H1 (cell line): Measurements from ENCODE around the gene ERVV-1. TPM values are rescaled to one million over a fixed set of nuclear protein-coding genes. Genes with fewer than 3 reads are reported as not detected.

Experiments used
- CTCF ChIA-PET: fragments of 300-600 bp; sonication (Branson Sonifier 250); formaldehyde crosslinking; loops from one replicate; lab custom pipeline; 2021; ENCODE audit not compliant: partially characterized antibody; lab: Charles Lee
- POLR2A ChIA-PET: fragments of 300-600 bp; sonication (Branson Sonifier 250); formaldehyde crosslinking; loops from one replicate; lab custom pipeline; 2021; ENCODE audit warnings: inconsistent platforms; ENCODE audit not compliant: partially characterized antibody; lab: Charles Lee
- DNase-seq, 2 experiments: peaks; one replicate each; pipeline versions ENCODE4 v3.0.0 to v3.0.0-alpha.2; 2010 to 2022; ENCODE audit warnings: low spot score in 2 of 2, low read depth in 1 of 2, mixed read lengths in 1 of 2
- FAIRE-seq: peaks from 2 replicates; lab custom pipeline; 2011; peaks lifted over from hg19 to GRCh38; lab: Jason Lieb, UNC
- H2AFZ ChIP-seq: 2 replicates; pipeline ENCODE4 v1.8.1; 2012; ENCODE audit warnings: low read length, inconsistent platforms
- H2AK5ac ChIP-seq: 2 replicates; pipeline ENCODE4 v1.6.1; 2013; ENCODE audit warnings: low read depth, low read length
- H2BK120ac ChIP-seq: replicated peaks from 2 replicates; pipeline ENCODE3; 2013; ENCODE audit warnings: low read depth, low read length, inconsistent platforms
- H2BK12ac ChIP-seq: 2 replicates; pipeline ENCODE4 v1.6.1; 2013; ENCODE audit warnings: low read depth, low read length
- H2BK15ac ChIP-seq: 2 replicates; pipeline ENCODE4 v1.6.1; 2013; ENCODE audit warnings: low read length
- H2BK20ac ChIP-seq: 2 replicates; pipeline ENCODE4 v1.6.1; 2013; ENCODE audit warnings: low read length
- H2BK5ac ChIP-seq: 2 replicates; pipeline ENCODE4 v1.6.1; 2013; ENCODE audit warnings: low read depth, low read length
- H3K14ac ChIP-seq: 2 replicates; pipeline ENCODE4 v1.6.1; 2013; ENCODE audit warnings: inconsistent platforms; ENCODE audit not compliant: insufficient read length
- H3K18ac ChIP-seq: 2 replicates; pipeline ENCODE4 v1.6.1; 2013; ENCODE audit warnings: low read length; ENCODE audit errors: extremely low read depth
- H3K23ac ChIP-seq: 2 replicates; pipeline ENCODE4 v1.6.1; 2013; ENCODE audit warnings: inconsistent platforms; ENCODE audit not compliant: insufficient read length
- H3K23me2 ChIP-seq: 2 replicates; pipeline ENCODE4 v1.6.1; 2013; ENCODE audit warnings: low read depth, low read length
- H3K27ac ChIP-seq: 2 replicates; pipeline ENCODE4 v1.6.1; 2011; ENCODE audit warnings: low read depth, low read length, inconsistent platforms
- H3K27me3 ChIP-seq, 4 experiments: replicated peaks in 1 of 4; 1 replicate in 1 of 4; 2 replicates in 3 of 4; pipeline versions ENCODE4 v1.6.1 to v1.8.1; 2011 to 2013; ENCODE audit warnings: low read length in 3 of 4, mild to moderate bottlenecking in 3 of 4, inconsistent platforms in 2 of 4, mixed read lengths in 2 of 4, moderate library complexity in 1 of 4; ENCODE audit not compliant: control insufficient read depth in 3 of 4, insufficient read depth in 3 of 4; ENCODE audit errors: extremely low read depth in 1 of 4
- H3K36me3 ChIP-seq, 4 experiments: 2 replicates each; pipeline versions ENCODE4 v1.6.1 to v1.8.1; 2011 to 2013; ENCODE audit warnings: mild to moderate bottlenecking in 4 of 4, low read length in 3 of 4, moderate library complexity in 2 of 4, control low read depth in 1 of 4, inconsistent platforms in 1 of 4; ENCODE audit not compliant: insufficient read depth in 4 of 4, control insufficient read depth in 2 of 4
- H3K4ac ChIP-seq: replicated peaks from 2 replicates; pipeline ENCODE3; 2013; ENCODE audit warnings: low read length, low read depth, mixed read lengths, inconsistent platforms; ENCODE audit not compliant: insufficient read length
- H3K4me1 ChIP-seq, 4 experiments: replicated peaks in 1 of 4; 1 replicate in 1 of 4; 2 replicates in 3 of 4; pipeline versions ENCODE4 v1.6.1 to v1.8.1; 2011 to 2013; ENCODE audit warnings: low read length in 3 of 4, inconsistent platforms in 2 of 4, mixed read lengths in 1 of 4; ENCODE audit not compliant: insufficient read depth in 4 of 4, control insufficient read depth in 3 of 4
- H3K4me2 ChIP-seq, 2 experiments: 2 replicates each; pipeline versions ENCODE4 v1.6.1 to v1.8.1; 2011 to 2013; ENCODE audit warnings: low read depth in 2 of 2, low read length in 2 of 2, control low read depth in 1 of 2, inconsistent platforms in 1 of 2, mild to moderate bottlenecking in 1 of 2; ENCODE audit not compliant: insufficient read depth in 1 of 2
- H3K4me3 ChIP-seq, 4 experiments: fragments of 200-600, 300-600 bp in 1 of 4; sonication (generic), shearing (Covaris generic), sonication (Bioruptor Twin) in 1 of 4; 2 replicates each; pipeline versions ENCODE4 v1.5.1 to v1.8.1; 2011 to 2016; ENCODE audit warnings: low read length in 4 of 4, low read depth in 3 of 4, control low read depth in 2 of 4, inconsistent platforms in 2 of 4, mild to moderate bottlenecking in 2 of 4, mixed read lengths in 1 of 4, moderate library complexity in 1 of 4; ENCODE audit not compliant: insufficient read depth in 2 of 4; ENCODE audit errors: extremely low read depth in 1 of 4
- H3K56ac ChIP-seq: replicated peaks from 2 replicates; pipeline ENCODE3; 2013; ENCODE audit warnings: low read depth, mild to moderate bottlenecking, mixed read lengths, low read length, inconsistent platforms; ENCODE audit not compliant: insufficient read length
- H3K79me1 ChIP-seq: 2 replicates; pipeline ENCODE4 v1.6.1; 2013; ENCODE audit warnings: low read depth, low read length, control low read depth
- H3K79me2 ChIP-seq, 2 experiments: 2 replicates each; pipeline versions ENCODE4 v1.6.1 to v1.8.1; 2012 to 2013; ENCODE audit warnings: low read length in 2 of 2, mild to moderate bottlenecking in 2 of 2, inconsistent platforms in 1 of 2; ENCODE audit not compliant: insufficient read depth in 2 of 2, control insufficient read depth in 1 of 2
- H3K9ac ChIP-seq, 4 experiments: replicated peaks in 1 of 4; 1 replicate in 1 of 4; 2 replicates in 3 of 4; pipeline versions ENCODE4 v1.6.1 to v1.8.1; 2011 to 2013; ENCODE audit warnings: low read depth in 3 of 4, low read length in 3 of 4, control low read depth in 2 of 4, mild to moderate bottlenecking in 2 of 4, moderate library complexity in 2 of 4, inconsistent platforms in 1 of 4; ENCODE audit errors: extremely low read depth in 1 of 4
- H3K9me3 ChIP-seq, 2 experiments: 2 replicates each; pipeline versions ENCODE4 v1.6.1 to v1.8.1; 2012 to 2013; ENCODE audit warnings: mild to moderate bottlenecking in 2 of 2, moderate library complexity in 2 of 2, control low read depth in 1 of 2, inconsistent platforms in 1 of 2, low read depth in 1 of 2, low read length in 1 of 2, mixed read lengths in 1 of 2; ENCODE audit not compliant: insufficient read depth in 2 of 2
- H4K20me1 ChIP-seq, 2 experiments: replicated peaks in 1 of 2; 2 replicates each; pipeline versions ENCODE3 to v1.8.1; 2011 to 2013; ENCODE audit warnings: inconsistent platforms in 2 of 2, low read length in 2 of 2, mild to moderate bottlenecking in 1 of 2; ENCODE audit not compliant: insufficient read depth in 2 of 2, control insufficient read depth in 1 of 2
- H4K5ac ChIP-seq: 2 replicates; pipeline ENCODE4 v1.6.1; 2013; ENCODE audit warnings: low read length, low read depth, mixed read lengths, inconsistent platforms; ENCODE audit not compliant: insufficient read length
- H4K8ac ChIP-seq: 2 replicates; pipeline ENCODE4 v1.8.0; 2013; ENCODE audit warnings: mild to moderate bottlenecking, moderate library complexity, low read length, inconsistent platforms; ENCODE audit not compliant: insufficient read depth; ENCODE audit errors: extremely low read depth
- H4K91ac ChIP-seq: replicated peaks from 2 replicates; pipeline ENCODE3; 2013; ENCODE audit warnings: low read length, mixed read lengths, inconsistent platforms; ENCODE audit not compliant: insufficient read length
- BACH1 ChIP-seq: IDR thresholded peaks from 2 replicates; pipeline ENCODE4 v1.6.1; 2012; ENCODE audit warnings: low read length, improper control_type of control experiment
- CEBPB ChIP-seq: IDR thresholded peaks from 2 replicates; pipeline ENCODE4 v1.6.1; 2012; ENCODE audit warnings: low read depth, low read length
- JUND ChIP-seq: IDR thresholded peaks from 2 replicates; pipeline ENCODE4 v1.6.1; 2011; ENCODE audit warnings: mild to moderate bottlenecking, improper control_type of control experiment, low read length
- KDM4A ChIP-seq: IDR thresholded peaks from one replicate; pipeline ENCODE4 v1.7.1; 2012; ENCODE audit warnings: low read depth, mild to moderate bottlenecking, moderate library complexity, low read length, inconsistent platforms; ENCODE audit not compliant: severe bottlenecking
- KDM5A ChIP-seq: fragments of 200-600 bp; IDR thresholded peaks from 2 replicates; pipeline ENCODE4 v1.7.1; 2012; ENCODE audit warnings: mild to moderate bottlenecking, low read length, inconsistent platforms, mixed read lengths
- RBBP5 ChIP-seq: IDR thresholded peaks from 2 replicates; pipeline ENCODE4 v1.7.1; 2012; ENCODE audit warnings: low read depth, mild to moderate bottlenecking, inconsistent platforms, low read length, moderate library complexity, borderline replicate concordance
- RNF2 ChIP-seq: fragments of 200-900, 300-1000 bp; sonication (generic); IDR thresholded peaks from 2 replicates; pipeline ENCODE4 v1.7.1; 2016; ENCODE audit warnings: borderline replicate concordance, low read depth, mild to moderate bottlenecking, antibody characterized with exemption, low read length; ENCODE audit not compliant: poor library complexity, severe bottlenecking; ENCODE audit errors: missing control alignments
- SAP30 ChIP-seq: fragments of 300-600 bp; sonication (generic); IDR thresholded peaks from 2 replicates; pipeline ENCODE4 v1.7.1; 2012; ENCODE audit warnings: low read length, moderate library complexity, mild to moderate bottlenecking, inconsistent platforms; ENCODE audit not compliant: insufficient read depth, insufficient replicate concordance
- SIN3A ChIP-seq, 2 experiments: IDR thresholded peaks in 1 of 2; conservative IDR thresholded peaks in 1 of 2; 2 replicates each; pipeline ENCODE4 v1.6.1; 2011 to 2012; ENCODE audit warnings: low read length in 2 of 2, improper control_type of control experiment in 1 of 2, low read depth in 1 of 2, mild to moderate bottlenecking in 1 of 2
- SP4 ChIP-seq: IDR thresholded peaks from 2 replicates; pipeline ENCODE4 v1.6.1; 2012; ENCODE audit warnings: low read length, inconsistent platforms
- TBP ChIP-seq: IDR thresholded peaks from 2 replicates; pipeline ENCODE4 v1.6.1; 2011; ENCODE audit warnings: low read depth, low read length, improper control_type of control experiment
- TCF12 ChIP-seq: IDR thresholded peaks from 2 replicates; pipeline ENCODE4 v1.6.1; 2011; ENCODE audit warnings: low read depth, mild to moderate bottlenecking, low read length
- WGBS, 2 experiments: shearing (Covaris generic) in 1 of 2; methylation state at CpG; one replicate each; pipeline versions ENCODE4 v1.1.6 to v1.1.7; 2013 to 2015; ENCODE audit warnings: low lambda C conversion rate in 2 of 2, mixed read lengths in 2 of 2, inconsistent platforms in 1 of 2, low coverage in 1 of 2, missing lambda C conversion rate in 1 of 2; ENCODE audit not compliant: insufficient replicate concordance in 2 of 2, insufficient coverage in 1 of 2, insufficient read length in 1 of 2; ENCODE audit errors: extremely low coverage in 1 of 2, missing lambda C conversion rate in 1 of 2; 5-methylcytosine and 5-hydroxymethylcytosine counted together
- polyA plus RNA-seq, 7 experiments: library from polyadenylated mRNA; depleted of rRNA in 3 of 7; stranded (reverse) in 5 of 7; unstranded in 2 of 7; fragments of >200 nt in 5 of 7; fragments of 200-250 nt in 2 of 7; gene quantifications; 1 replicate in 5 of 7; 2 replicates in 1 of 7; 4 replicates in 1 of 7; pipeline versions ENCODE4 v1.2.1 to v1.2.3, GENCODE V29; 2011 to 2013; ENCODE audit warnings: missing spikeins in 2 of 7, mixed read lengths in 2 of 7
- total RNA-seq: library from RNA; stranded (reverse); fragmentation: NEBNext Ultra II Directional; extraction: Animal tissue kit (Norgen Biotek cat#: 25700); gene quantifications from 2 replicates; pipeline ENCODE4 v1.2.1, GENCODE V29; 2021
- TF ChIP-seq, protein P1 (sequence below): IDR thresholded peaks from 2 replicates; pipeline ENCODE4 v1.6.1; 2012; ENCODE audit warnings: inconsistent platforms

The ERVV-1 gene
- total and polyA plus RNA-seq, 2 of the 8 experiments (the other 6 are each of a cell fraction or from before 2014, with no cell fraction given), result not detected

DNA sequence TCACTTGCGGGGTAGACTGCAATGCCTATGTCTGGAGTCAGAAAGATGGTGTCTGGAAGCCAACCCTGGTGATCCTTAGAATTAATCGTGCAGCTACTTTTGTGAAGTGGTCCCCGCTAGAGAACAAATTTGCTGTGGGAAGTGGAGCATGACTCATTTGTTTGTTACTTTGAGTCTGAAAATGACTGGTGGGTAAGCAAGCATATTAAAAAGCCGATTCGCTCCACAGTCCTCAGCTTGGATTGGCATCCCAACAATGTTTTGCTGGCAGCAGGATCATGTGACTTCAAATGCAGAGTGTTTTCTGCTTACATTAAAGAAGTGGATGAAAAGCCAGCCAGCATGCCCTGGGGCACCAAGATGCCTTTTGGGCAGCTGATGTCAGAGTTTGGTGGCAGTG, 9.5 kb upstream of the ERVV-1 start:
- no peak for FAIRE-seq
- Histone ChIP-seq H2BK120ac (no peak overlapping the region), H3K79me2 (no peaks in the 10 kb centered on the region), H3K79me1 (no peaks in the 10 kb centered on the region), H3K36me3 (no peaks in the 10 kb centered on the region), H2AFZ (no peak overlapping the region), H3K14ac (no peak overlapping the region), H3K4me2 (no peak overlapping the region), H3K9ac (no peak overlapping the region), H2BK20ac (no peak overlapping the region), H3K9me3 (0 out of 4 replicates have a peak, but pooled peaks cover 0 to 2% of the 10 kb centered on the region in 2 experiments), H3K27ac (no peak overlapping the region), H3K18ac (no peak overlapping the region), H4K8ac (no peak overlapping the region), H3K4ac (no peak overlapping the region), H4K20me1 (no peaks in the 10 kb centered on the region)
- CTCF ChIA-PET, result interaction anchor here (1.6 to 1.8 kb wide), 2 partner anchors 10 to 16 kb away, joined by 8 to 9 read pairs; no protein-coding TSS in a partner anchor
- POLR2A ChIA-PET, result interaction anchor here (0.8 kb wide), 1 partner anchor 24 kb away, joined by 3 read pairs; no protein-coding TSS in a partner anchor
- TF ChIP-seq TBP (no peak), SP4 (no peak), KDM5A (no peak), CEBPB (no peak), RNF2 (no peak), BACH1 (no peak), RBBP5 (no peak), KDM4A (no peak), SAP30 (no peak), TCF12 (no peak), SIN3A (conservative IDR thresholded peaks at IDR 0.05 in 1 of 2, IDR thresholded peaks at IDR 0.05 in 1 of 2; ENCODE audit: low read depth in 1 of 2, low read length in 2 of 2) (no peak), JUND (no peak)
- TF ChIP-seq, protein P1, sequence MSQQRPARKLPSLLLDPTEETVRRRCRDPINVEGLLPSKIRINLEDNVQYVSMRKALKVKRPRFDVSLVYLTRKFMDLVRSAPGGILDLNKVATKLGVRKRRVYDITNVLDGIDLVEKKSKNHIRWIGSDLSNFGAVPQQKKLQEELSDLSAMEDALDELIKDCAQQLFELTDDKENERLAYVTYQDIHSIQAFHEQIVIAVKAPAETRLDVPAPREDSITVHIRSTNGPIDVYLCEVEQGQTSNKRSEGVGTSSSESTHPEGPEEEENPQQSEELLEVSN, result no peak
- TF ChIP-seq, all 59 proteins: peak for 0
- H2BK15ac ChIP-seq, result no peak overlapping the region
- 90% methylated on average over 5 of the region's 5 CpGs; no CpG with 5 or more reads in 1 of the 2 experiments for WGBS, 2 experiments
- no peak overlapping the region for H3K23ac ChIP-seq
- H3K56ac ChIP-seq, result no peak overlapping the region
- no peak overlapping the region for H4K5ac ChIP-seq
- H2BK5ac ChIP-seq, result no peak overlapping the region
- no peaks in the 10 kb centered on the region; a peak in 1 of 7 replicates for H3K27me3 ChIP-seq
- DNase-seq, result no peak
- H3K4me3 ChIP-seq, result no peak overlapping the region
- H2AK5ac ChIP-seq, result no peak overlapping the region; the same call in 1 of the 2 replicates
- peak overlapping the region; percentile 45; the same call in 1 of the 2 replicates for H2BK12ac ChIP-seq
- no peaks in the 10 kb centered on the region for H3K23me2 ChIP-seq
- no peak overlapping the region for H4K91ac ChIP-seq
- H3K4me1 ChIP-seq, result no peaks in the 10 kb centered on the region
